Stimulated activated CD8-positive, alpha-beta memory T cell treated with anti-CD3 and anti-CD28 coated beads, Interleukin-4, amount 100 ng/mL, for 4 hours (primary cell): ENCODE data around the gene ADD3.
"Not testable (repeated sequence)": the region's sequence is repeated elsewhere in the genome, so short reads cannot be mapped to it uniquely, and the experiment has no call there.

Experiments
- DNase-seq, 2 donors: peaks; one replicate each; pipeline ENCODE4 v3.0.0-alpha.2; 2020; ENCODE audit warnings: low read depth in 2 of 2, low spot score in 1 of 2

The ADD3 gene

DNA sequence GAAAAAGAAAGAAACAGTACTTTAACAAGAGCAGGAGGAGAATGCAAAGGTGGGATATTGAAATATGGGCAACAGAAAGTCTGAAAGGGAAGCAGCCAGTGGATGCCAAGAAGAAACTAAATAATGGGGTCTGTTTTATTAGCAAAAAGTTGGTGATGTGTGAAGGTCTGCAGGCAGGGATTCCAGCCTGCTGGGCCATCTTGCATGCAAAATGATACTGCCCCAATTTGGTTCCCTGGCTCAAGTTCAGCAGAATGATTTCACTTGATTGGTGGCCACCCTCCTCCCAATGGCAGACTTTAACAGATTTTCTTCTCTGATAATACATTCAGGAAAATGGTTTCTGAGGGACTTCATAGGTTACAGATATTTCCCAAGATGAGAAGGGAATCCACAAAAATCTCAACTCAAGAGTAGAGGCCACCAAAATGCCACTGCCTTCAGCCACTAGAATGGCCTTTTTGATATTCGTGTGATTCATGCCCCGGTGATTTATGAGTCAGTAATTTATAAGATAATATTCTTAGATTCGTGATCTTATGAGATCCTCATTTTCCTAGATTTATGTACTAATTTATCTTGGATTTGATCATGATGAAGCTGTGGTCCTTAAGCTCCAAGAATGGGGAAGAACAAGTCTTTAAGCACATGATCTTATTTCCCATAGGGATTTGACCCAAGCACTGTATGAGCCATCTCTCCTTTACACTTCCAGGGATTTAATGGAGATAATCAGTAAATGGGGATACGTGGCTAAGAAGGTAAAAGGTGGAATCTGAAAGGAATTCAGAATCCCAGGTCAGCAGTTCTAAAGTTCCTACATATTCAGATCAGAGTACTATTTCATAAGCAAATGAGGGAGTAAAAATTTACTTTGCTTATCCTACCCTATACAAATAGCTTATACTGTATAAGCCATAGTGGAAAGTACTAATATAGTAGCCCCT, 32.3 kb upstream of the ADD3 start:
- DNase-seq = no peak

DNA sequence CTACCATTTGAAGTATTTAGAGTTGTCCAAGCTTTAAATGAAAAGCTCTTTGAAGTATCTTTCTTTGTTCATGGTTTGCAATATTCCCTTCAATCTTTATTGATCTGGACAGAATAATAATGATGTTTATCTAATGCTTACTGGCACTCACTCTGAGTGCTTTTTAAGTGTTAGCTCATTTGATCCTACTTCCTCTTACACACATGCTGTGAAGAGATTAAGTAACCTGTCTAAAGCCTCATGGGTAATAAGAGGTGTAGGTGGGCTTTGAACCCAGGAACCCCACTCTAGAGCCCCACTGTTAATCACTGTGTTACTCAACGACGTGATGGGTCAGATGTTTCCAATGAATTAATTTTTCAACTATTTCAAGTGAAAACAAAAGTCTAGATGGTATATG, 31.1 kb upstream of the ADD3 start:
- DNase-seq = no peak

DNA sequence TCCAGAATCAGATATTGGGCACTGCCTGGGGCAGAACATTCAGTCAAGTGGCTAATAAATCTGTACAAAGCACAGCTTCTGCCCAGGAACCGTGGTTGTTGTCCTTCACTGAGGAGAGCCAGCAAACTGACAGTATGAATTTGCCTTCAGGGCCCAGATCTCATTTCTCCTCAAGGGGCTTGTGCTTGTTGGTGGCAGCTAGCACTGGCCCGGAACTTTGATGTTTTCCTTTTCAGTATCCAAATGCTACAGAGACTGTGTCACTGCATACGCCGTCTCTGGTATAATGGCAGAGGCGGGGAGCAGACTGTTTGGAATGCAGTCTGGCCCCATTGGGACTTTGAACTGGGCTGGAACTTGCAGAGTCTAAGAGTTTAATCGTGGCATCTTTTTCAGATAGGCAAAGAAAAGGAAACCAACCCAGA, 30.4 kb upstream of the ADD3 start:
- no peak for DNase-seq

DNA sequence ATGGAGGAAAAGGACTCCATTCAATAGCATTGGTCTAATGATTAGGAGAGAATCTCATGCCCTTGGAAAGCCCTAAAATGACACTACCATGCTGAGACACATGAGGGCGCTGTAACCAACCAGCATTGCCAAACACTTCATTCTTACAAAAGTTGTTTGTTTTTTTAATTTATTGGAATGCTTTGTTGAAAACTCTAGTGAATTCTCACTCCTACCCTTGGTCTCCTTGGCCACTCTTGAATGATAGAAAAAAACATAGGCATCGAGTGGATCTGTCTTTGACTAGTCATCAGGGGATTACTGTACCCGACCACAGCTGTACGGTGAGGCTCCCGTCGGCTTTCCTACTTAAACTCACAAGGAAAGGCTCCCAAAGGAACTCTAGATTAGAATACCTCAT, 29.3 kb upstream of the ADD3 start:
- DNase-seq = peak; percentile 8 to 46

GRCh38 chr10:109979215-109979614, 28.6 kb upstream of the ADD3 start:
- DNase-seq = no peak

GRCh38 chr10:109981650-109982049, 26.1 kb upstream of the ADD3 start:
- DNase-seq = no peak

DNA sequence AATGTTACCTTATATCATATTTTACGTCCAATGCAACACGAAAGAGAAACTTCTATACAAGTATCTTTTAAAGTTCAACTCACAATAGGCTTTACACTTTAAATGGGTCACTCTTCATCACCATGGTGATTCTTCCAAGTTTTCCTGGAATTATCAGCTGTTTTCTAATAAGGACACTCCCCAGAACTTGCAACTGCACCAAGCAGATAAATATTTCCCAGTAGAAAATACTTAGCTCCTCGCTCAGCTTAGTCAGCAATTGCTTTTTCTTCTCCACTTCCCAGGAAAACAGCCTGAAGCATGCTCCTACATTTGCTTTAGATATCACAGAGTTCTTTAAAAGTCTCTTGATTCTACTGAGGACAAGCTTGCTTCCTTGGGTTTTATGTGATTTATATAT, 25.7 kb upstream of the ADD3 start:
- DNase-seq = no peak

- no peak for DNase-seq
Measured at GRCh38 chr10:109982812-109983211, 25.0 kb upstream of the ADD3 start.

DNA sequence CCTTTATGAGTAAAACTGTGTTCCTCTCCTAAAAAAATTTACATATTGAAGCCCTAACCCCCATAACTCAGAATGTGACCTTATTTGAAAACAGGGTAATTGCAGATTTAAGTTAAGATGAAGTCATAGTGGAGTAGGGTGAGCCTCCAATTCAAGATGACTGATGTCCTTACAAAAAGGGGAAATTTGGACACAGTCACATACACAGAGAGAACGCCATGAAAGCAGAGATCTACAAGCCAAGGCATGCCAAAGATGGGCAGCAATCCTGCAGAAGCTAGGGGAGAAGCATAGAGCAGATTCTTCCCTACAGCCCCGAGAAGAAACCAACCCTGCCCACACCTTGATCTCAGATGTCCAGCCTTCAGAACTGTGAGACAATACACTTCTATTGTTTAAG, 23.8 kb upstream of the ADD3 start:
- DNase-seq = no peak

- not testable (repeated sequence) for DNase-seq
Measured at GRCh38 chr10:109985768-109986167, 22.0 kb upstream of the ADD3 start.

GRCh38 chr10:109987452-109988211, 20.2 kb upstream of the ADD3 start:
- no peak for DNase-seq

- no peak for DNase-seq
Measured at GRCh38 chr10:109988212-109988596, 19.6 kb upstream of the ADD3 start.

DNA sequence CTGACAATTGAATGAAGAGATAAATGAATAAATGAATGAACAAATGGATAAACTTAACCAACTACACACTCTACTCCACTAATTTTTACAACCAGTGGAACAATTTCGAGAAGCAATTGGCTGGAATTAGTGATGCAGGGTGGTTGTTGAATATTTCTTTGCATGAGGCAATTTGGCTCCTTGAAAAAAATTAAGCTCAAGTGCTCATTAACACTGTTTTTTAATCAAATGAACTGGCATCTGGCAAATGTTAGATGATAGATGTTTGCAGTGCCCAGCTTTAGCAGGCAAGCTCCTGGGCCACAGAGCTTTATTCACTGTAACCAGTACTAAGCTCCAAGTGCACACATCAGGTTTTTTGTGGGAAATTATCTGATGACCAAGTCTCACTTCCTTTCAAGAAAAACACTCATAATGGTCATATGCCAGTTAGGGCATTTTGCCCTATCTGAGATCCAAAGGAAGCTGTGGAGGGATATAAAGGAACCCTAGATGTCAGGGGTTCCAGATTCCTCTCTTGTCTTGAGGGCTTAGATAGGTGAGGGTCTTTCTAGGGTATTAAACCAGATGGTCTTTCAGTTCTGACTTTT, 16.4 kb upstream of the ADD3 start:
- DNase-seq = no peak

GRCh38 chr10:109992485-109992884, 15.3 kb upstream of the ADD3 start:
- no peak for DNase-seq

- no peak for DNase-seq
Measured at GRCh38 chr10:109993551-109994330, 14.0 kb upstream of the ADD3 start.

DNA sequence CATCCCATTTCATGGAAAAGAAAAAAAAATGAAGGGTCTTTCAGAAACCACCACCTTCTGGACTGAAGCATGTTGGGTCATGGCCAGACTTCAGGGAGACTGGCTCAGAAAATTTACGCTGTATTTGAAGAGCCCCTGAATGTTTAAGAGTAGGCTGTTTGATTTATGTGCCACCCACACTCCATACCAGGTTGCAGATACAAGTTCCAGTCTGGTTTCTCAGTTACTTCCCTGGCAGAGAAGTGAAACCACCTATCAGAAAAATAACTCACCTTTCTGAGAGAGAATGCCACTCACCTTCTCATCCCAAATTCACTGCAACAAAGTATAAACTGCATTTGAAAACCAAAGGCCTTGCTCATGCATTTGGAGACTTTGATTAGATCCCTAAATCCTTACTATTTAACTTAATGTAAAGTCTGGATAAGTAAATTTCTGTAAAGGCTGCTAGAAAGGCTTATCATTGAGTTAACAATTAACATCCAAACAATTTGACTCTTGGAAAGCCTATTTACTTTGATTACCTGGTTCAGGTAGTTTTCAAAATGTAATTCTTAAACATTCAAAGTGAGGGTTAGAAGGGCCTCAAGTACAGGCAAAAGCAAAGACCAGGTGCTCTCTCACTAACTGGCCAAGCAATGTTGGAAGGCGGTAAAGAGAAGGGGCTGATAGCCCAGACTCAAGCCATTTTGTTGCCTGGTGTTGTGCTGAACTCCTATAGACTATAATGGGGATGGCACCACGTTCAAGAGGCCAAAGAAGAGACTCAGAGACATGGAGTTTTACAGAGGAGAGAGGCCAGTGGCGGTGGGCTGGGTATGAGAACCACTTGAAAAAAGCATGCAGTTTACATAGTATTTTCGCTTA, 12.8 kb upstream of the ADD3 start:
- DNase-seq = no peak

GRCh38 chr10:109995595-109995994, 12.2 kb upstream of the ADD3 start:
- DNase-seq = no peak

GRCh38 chr10:109996225-109996624, 11.6 kb upstream of the ADD3 start:
- DNase-seq = no peak

DNA sequence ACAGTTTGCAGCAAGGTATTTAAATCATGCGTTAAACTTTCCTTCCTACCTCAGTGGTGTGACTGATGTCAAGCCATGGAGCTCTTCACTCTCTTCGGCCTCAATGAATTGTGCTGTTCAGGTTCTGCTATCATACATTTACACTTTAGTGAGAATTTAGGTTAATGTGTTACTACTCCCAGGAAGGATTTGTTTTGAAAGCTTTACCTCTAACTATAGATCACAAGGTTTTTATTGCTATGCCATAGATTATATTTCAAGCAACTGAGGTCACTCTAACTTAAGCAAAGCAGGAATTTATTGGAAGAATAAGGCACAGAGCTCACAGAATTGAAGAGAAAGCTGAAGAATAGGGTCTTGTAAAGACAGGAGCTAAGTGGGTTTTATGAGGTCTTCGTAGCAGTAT, 11.0 kb upstream of the ADD3 start:
- DNase-seq = no peak

GRCh38 chr10:109997233-109997632, 10.6 kb upstream of the ADD3 start:
- no peak for DNase-seq
